ENCODE results near the gene SOCS7.
A peak's percentile ranks its signal among the peaks of the same experiment; 100 is the strongest.

Gene SOCS7

GRCh38 chr17:38329808-38330730 lies 21.6 kb upstream of the SOCS7 start:
- FAIRE-seq = no peak
- no peak for TF ChIP-seq CTCF (IDR thresholded peaks at IDR 0.05; ENCODE audit: insufficient read depth, missing control alignments)
- DNase-seq (ENCODE audit: insufficient read length, low spot score) = no peak

- TF ChIP-seq CTCF (IDR thresholded peaks at IDR 0.05; ENCODE audit: insufficient read depth, missing control alignments) = no peak
- no peak for FAIRE-seq
- DNase-seq (ENCODE audit: insufficient read length, low spot score) = no peak
Observed at GRCh38 chr17:38330941-38331411, 20.7 kb upstream of the SOCS7 start.

GRCh38 chr17:38332735-38333134 lies 18.9 kb upstream of the SOCS7 start:
- DNase-seq (ENCODE audit: insufficient read length, low spot score) (no peak), FAIRE-seq (no peak)
- TF ChIP-seq CTCF (IDR thresholded peaks at IDR 0.05; ENCODE audit: insufficient read depth, missing control alignments) = no peak

GRCh38 chr17:38333635-38334295 lies 17.9 kb upstream of the SOCS7 start:
- peak; percentile 84 for TF ChIP-seq CTCF (IDR thresholded peaks at IDR 0.05; ENCODE audit: insufficient read depth, missing control alignments)
- peak; percentile 74 for DNase-seq (ENCODE audit: insufficient read length, low spot score)
- FAIRE-seq = no peak

GRCh38 chr17:38334480-38335364 lies 16.9 kb upstream of the SOCS7 start:
- FAIRE-seq (no peak), DNase-seq (ENCODE audit: insufficient read length, low spot score) (no peak)
- TF ChIP-seq CTCF (IDR thresholded peaks at IDR 0.05; ENCODE audit: insufficient read depth, missing control alignments) = no peak

GRCh38 chr17:38336838-38337237 lies 14.8 kb upstream of the SOCS7 start:
- TF ChIP-seq CTCF (IDR thresholded peaks at IDR 0.05; ENCODE audit: insufficient read depth, missing control alignments) = no peak
- DNase-seq (ENCODE audit: insufficient read length, low spot score) (no peak), FAIRE-seq (no peak)

Data from D721Med (cell line).